Activated B cell treated with CpG ODN at 0.5 μM for 24 hours (primary cell): ENCODE results near the gene SLIT3. TPM values are rescaled to one million over a fixed set of nuclear protein-coding genes. Genes with fewer than 3 reads are reported as not detected.

Experiments used
- ATAC-seq: fragments of 200-7000 bp; cut with Tn5 transposase; one replicate; pipeline ENCODE4 v1.10.0; 2021; ENCODE audit warnings: low read depth, mild to moderate bottlenecking, moderate library complexity
- CTCF ChIA-PET: fragments of 350-600 bp; sonication (Branson Sonifier 250); formaldehyde crosslinking; loops from one replicate; lab custom pipeline; 2021; ENCODE audit warnings: antibody characterized with exemption; lab: Charles Lee
- POLR2A ChIA-PET: fragments of 350-600 bp; sonication (Branson Sonifier 250); formaldehyde crosslinking; loops from one replicate; lab custom pipeline; 2021; ENCODE audit warnings: antibody characterized with exemption; lab: Charles Lee
- DNase-seq: peaks from one replicate; pipeline ENCODE4 v3.0.0; 2022
- H3K27ac Mint-ChIP-seq: one replicate; pipeline ENCODE4 v1.8.0; 2020; ENCODE audit warnings: mixed read lengths
- H3K27me3 Mint-ChIP-seq: one replicate; pipeline ENCODE4 v1.8.0; 2021; ENCODE audit warnings: mixed read lengths
- H3K36me3 Mint-ChIP-seq: one replicate; pipeline ENCODE4 v1.8.0; 2021; ENCODE audit warnings: low read depth, mixed read lengths
- H3K4me1 Mint-ChIP-seq: one replicate; pipeline ENCODE4 v1.8.0; 2021; ENCODE audit warnings: mixed read lengths
- H3K4me3 Mint-ChIP-seq: one replicate; pipeline ENCODE4 v1.8.0; 2020; ENCODE audit warnings: mild to moderate bottlenecking, mixed read lengths
- H3K9me3 Mint-ChIP-seq: one replicate; pipeline ENCODE4 v1.8.0; 2020; ENCODE audit warnings: mixed read lengths
- CTCF ChIP-seq: fragments of 200-600 bp; IDR thresholded peaks from one replicate; pipeline ENCODE4 v1.8.0; 2022; ENCODE audit warnings: antibody characterized with exemption, mild to moderate bottlenecking
- intact Hi-C: fragments of 100-400 bp; cut with micrococcal nuclease; formaldehyde crosslinking; loops from one replicate; pipeline ENCODE4 v1.15.1; 2024
- total RNA-seq: library from RNA; stranded (reverse); gene quantifications from 2 replicates; pipeline ENCODE4 v1.2.3, GENCODE V29; 2022

The SLIT3 gene
- total RNA-seq, 1 donor from 2014 or later, result not detected

- Mint-ChIP-seq H3K4me1 (no peaks in the 10 kb centered on the region), H3K36me3 (no peaks in the 10 kb centered on the region), H3K9me3 (no peaks in the 10 kb centered on the region), H3K27ac (no peak overlapping the region), H3K27me3 (no peaks in the 10 kb centered on the region), H3K4me3 (no peak overlapping the region)
- TF ChIP-seq CTCF, result no peak
- ATAC-seq, result no peak
- ChIA-PET POLR2A (no interaction called here), CTCF (no interaction called here)
- intact Hi-C loops, result no loop called here
- no peak for DNase-seq
Observed at GRCh38 chr5:169183576-169183975, 117.4 kb downstream of the SLIT3 start.

DNA sequence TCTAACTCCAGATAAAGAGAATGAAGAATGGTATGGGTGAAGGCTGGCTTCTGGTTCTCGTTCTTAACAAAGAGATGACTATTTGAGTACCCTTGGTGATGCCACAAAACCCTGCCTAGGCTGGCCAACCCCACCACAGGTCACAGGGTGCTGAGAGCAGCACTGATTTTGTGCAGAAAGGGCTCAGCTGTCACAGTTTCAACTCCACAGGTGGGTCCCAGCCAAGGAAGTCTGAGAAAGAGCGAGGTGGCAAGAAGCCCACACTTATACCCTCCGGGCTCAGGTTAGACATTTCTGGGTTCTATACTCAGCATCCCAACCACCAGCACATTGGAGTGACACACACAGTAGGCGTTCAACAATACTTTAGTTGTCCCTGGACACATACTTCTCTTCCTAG, 118.1 kb downstream of the SLIT3 start:
- Mint-ChIP-seq H3K27ac (no peak overlapping the region), H3K4me1 (no peaks in the 10 kb centered on the region), H3K36me3 (no peaks in the 10 kb centered on the region), H3K27me3 (no peaks in the 10 kb centered on the region), H3K9me3 (no peaks in the 10 kb centered on the region), H3K4me3 (no peak overlapping the region)
- ATAC-seq, result no peak
- TF ChIP-seq CTCF, result no peak
- no peak for DNase-seq
- intact Hi-C loops, result no loop called here
- ChIA-PET CTCF (no interaction called here), POLR2A (no interaction called here)

- ATAC-seq, result no peak
- H3K36me3 Mint-ChIP-seq, result no peaks in the 10 kb centered on the region
- TF ChIP-seq CTCF, result no peak
- CTCF ChIA-PET, result no interaction called here
- H3K27ac Mint-ChIP-seq, result no peak overlapping the region
- H3K4me1 Mint-ChIP-seq, result no peaks in the 10 kb centered on the region
- H3K4me3 Mint-ChIP-seq, result no peak overlapping the region
- no peaks in the 10 kb centered on the region for H3K27me3 Mint-ChIP-seq
- H3K9me3 Mint-ChIP-seq, result no peaks in the 10 kb centered on the region
- intact Hi-C loops, result no loop called here
- no peak for DNase-seq
- POLR2A ChIA-PET, result no interaction called here
Observed at GRCh38 chr5:169181814-169182213, 119.1 kb downstream of the SLIT3 start.

- no peaks in the 10 kb centered on the region for H3K36me3 Mint-ChIP-seq
- H3K27ac Mint-ChIP-seq, result no peak overlapping the region
- intact Hi-C loops, result no loop called here
- ATAC-seq (no peak), DNase-seq (no peak)
- H3K27me3 Mint-ChIP-seq, result peaks cover 1% of the 10 kb centered on the region
- ChIA-PET CTCF (no interaction called here), POLR2A (no interaction called here)
- H3K4me1 Mint-ChIP-seq, result no peaks in the 10 kb centered on the region
- no peak for TF ChIP-seq CTCF
- H3K9me3 Mint-ChIP-seq, result no peaks in the 10 kb centered on the region
- no peak overlapping the region for H3K4me3 Mint-ChIP-seq
Observed at GRCh38 chr5:169178754-169179153, 122.2 kb downstream of the SLIT3 start.

GRCh38 chr5:169178274-169178673, 122.7 kb downstream of the SLIT3 start:
- Mint-ChIP-seq H3K27ac (no peak overlapping the region), H3K4me1 (no peaks in the 10 kb centered on the region), H3K36me3 (no peaks in the 10 kb centered on the region), H3K27me3 (peaks cover 1% of the 10 kb centered on the region), H3K9me3 (no peaks in the 10 kb centered on the region), H3K4me3 (no peak overlapping the region)
- intact Hi-C loops, result no loop called here
- ChIA-PET CTCF (no interaction called here), POLR2A (no interaction called here)
- DNase-seq (no peak), ATAC-seq (no peak)
- TF ChIP-seq CTCF, result no peak
